Measurements from ENCODE around the gene ETV3L.

- TF ChIP-seq CTCF (IDR thresholded peaks at IDR 0.05 in 2 of 3, conservative IDR thresholded peaks at IDR 0.05 in 1 of 3; ENCODE audit: borderline replicate concordance in 1 of 3, insufficient read depth in 1 of 3, low read depth in 2 of 3, low read length in 2 of 3): no peak
- no peak for TF ChIP-seq ZFX (IDR thresholded peaks at IDR 0.05)
- no peak for TF ChIP-seq EZH2 (IDR thresholded peaks at IDR 0.05)
- TF ChIP-seq POLR2AphosphoS5 (IDR thresholded peaks at IDR 0.05; ENCODE audit: low read depth, low read length): no peak
- TF ChIP-seq SP1 (IDR thresholded peaks at IDR 0.05; ENCODE audit: low read depth): no peak
- TF ChIP-seq EZH2phosphoT487 (IDR thresholded peaks at IDR 0.05; ENCODE audit: borderline replicate concordance): no peak
- no peak for TF ChIP-seq POLR2A (IDR thresholded peaks at IDR 0.05; ENCODE audit: borderline replicate concordance, extremely low read depth, insufficient read depth, insufficient read length)
- no peak for TF ChIP-seq YY1 (IDR thresholded peaks at IDR 0.05; ENCODE audit: extremely low read depth, insufficient replicate concordance, low read depth, low read length)
Measured at GRCh38 chr1:157110686-157111085, 11.1 kb upstream of the ETV3L start.

Measured in HCT116 (cell line).